HEK293T (cell line): ENCODE results near the gene VWA5B2.

ENCODE experiments used
- BHLHE40 ChIP-seq: fragments of 450-650 bp; IDR thresholded peaks from 2 replicates; pipeline ENCODE4 v1.6.1; 2016; ENCODE audit warnings: mild to moderate bottlenecking, moderate library complexity, borderline replicate concordance
- ELF4 ChIP-seq: fragments of 450-650 bp; IDR thresholded peaks from 2 replicates; pipeline ENCODE4 v1.6.1; 2017; ENCODE audit warnings: antibody characterized with exemption
- FOXK2 ChIP-seq: fragments of 450-650 bp; IDR thresholded peaks from 2 replicates; pipeline ENCODE4 v1.6.1; 2016; ENCODE audit warnings: mild to moderate bottlenecking
- FOXM1 ChIP-seq: fragments of 450-650 bp; IDR thresholded peaks from 2 replicates; pipeline ENCODE4 v1.6.1; 2017; ENCODE audit warnings: mild to moderate bottlenecking, borderline replicate concordance
- LEF1 ChIP-seq: fragments of 450-650 bp; IDR thresholded peaks from 2 replicates; pipeline ENCODE4 v1.6.1; 2017; ENCODE audit warnings: mild to moderate bottlenecking, borderline replicate concordance
- NFRKB ChIP-seq: fragments of 450-650 bp; IDR thresholded peaks from 2 replicates; pipeline ENCODE4 v1.6.1; 2016; ENCODE audit warnings: mild to moderate bottlenecking, moderate library complexity
- SP1 ChIP-seq: fragments of 450-650 bp; IDR thresholded peaks from 2 replicates; pipeline ENCODE4 v1.6.1; 2017
- SUZ12 ChIP-seq: fragments of 450-650 bp; IDR thresholded peaks from 2 replicates; pipeline ENCODE4 v1.6.1; 2016; ENCODE audit warnings: mild to moderate bottlenecking
- TARDBP ChIP-seq: fragments of 450-650 bp; IDR thresholded peaks from 2 replicates; pipeline ENCODE4 v1.6.1; 2016

DNA sequence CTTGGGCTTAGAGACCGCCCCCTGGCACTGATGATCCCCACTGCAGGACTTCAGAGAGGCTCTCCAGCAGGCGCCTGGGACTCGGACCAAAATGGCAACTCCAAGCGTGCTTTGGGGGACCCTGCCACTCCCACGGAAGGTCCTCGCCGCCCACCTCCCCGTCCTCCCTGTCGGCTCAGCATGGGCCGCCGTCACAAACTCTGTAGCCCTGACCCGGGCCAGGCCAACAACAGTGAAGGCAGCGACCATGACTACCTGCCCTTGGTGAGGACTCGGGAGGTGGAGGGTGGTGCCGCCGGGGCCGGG, 11.7 kb downstream of the VWA5B2 start:
- TF ChIP-seq SP1 (no peak), ELF4 (no peak), BHLHE40 (no peak), LEF1 (no peak), NFRKB (no peak), TARDBP (no peak), FOXM1 (no peak), FOXK2 (no peak), SUZ12 (no peak)
